HepG2 (cell line): ENCODE data around the gene GNG4. TPM values are rescaled to one million over a fixed set of nuclear protein-coding genes. Genes with fewer than 3 reads are reported as not detected.
A peak's percentile ranks its signal among the peaks of the same experiment; 100 is the strongest.

Source experiments
- ARNTL ChIP-seq: sonication (generic); formaldehyde crosslinking; IDR thresholded peaks from 2 replicates; pipeline ENCODE4 v1.4.0; 2020; ENCODE audit warnings: mild to moderate bottlenecking, missing genetic modification reagents
- ATM ChIP-seq: fragments of 450-650 bp; IDR thresholded peaks from 2 replicates; pipeline ENCODE4 v1.7.1; 2017; ENCODE audit warnings: mild to moderate bottlenecking, borderline replicate concordance
- CHCHD3 ChIP-seq: sonication (generic); formaldehyde crosslinking; IDR thresholded peaks from 2 replicates; pipeline ENCODE4 v1.8.0; 2022; ENCODE audit warnings: mild to moderate bottlenecking, missing genetic modification reagents, moderate library complexity
- DR1 ChIP-seq: sonication (generic); formaldehyde crosslinking; IDR thresholded peaks from 2 replicates; pipeline ENCODE4 v1.8.0; 2021; ENCODE audit warnings: mild to moderate bottlenecking, missing genetic modification reagents, inconsistent platforms
- FLYWCH1 ChIP-seq: sonication (generic); formaldehyde crosslinking; IDR thresholded peaks from 2 replicates; pipeline ENCODE4 v1.8.1; 2023; ENCODE audit warnings: mild to moderate bottlenecking, missing genetic modification reagents
- GPBP1L1 ChIP-seq: sonication (generic); formaldehyde crosslinking; IDR thresholded peaks from 2 replicates; pipeline ENCODE4 v1.5.0; 2020; ENCODE audit warnings: mild to moderate bottlenecking, missing genetic modification reagents
- HBP1 ChIP-seq: IDR thresholded peaks from 2 replicates; pipeline ENCODE4 v1.6.1; 2016; ENCODE audit warnings: low read depth, control low read depth
- HNRNPK ChIP-seq: fragments of 200-400 bp; formaldehyde crosslinking; IDR thresholded peaks from 2 replicates; pipeline ENCODE4 v1.6.1; 2018; ENCODE audit warnings: low read length, low read depth, moderate library complexity, mild to moderate bottlenecking; ENCODE audit not compliant: poor library complexity, severe bottlenecking
- HNRNPLL ChIP-seq: fragments of 200-400 bp; formaldehyde crosslinking; IDR thresholded peaks from 2 replicates; pipeline ENCODE4 v1.6.1; 2017; ENCODE audit warnings: mild to moderate bottlenecking, low read depth, low read length; ENCODE audit not compliant: poor library complexity, severe bottlenecking
- HOXA9 ChIP-seq: sonication (generic); formaldehyde crosslinking; IDR thresholded peaks from 2 replicates; pipeline ENCODE4 v1.8.1; 2022; ENCODE audit warnings: missing genetic modification reagents, mild to moderate bottlenecking, moderate library complexity, borderline replicate concordance
- KLF16 ChIP-seq, 2 experiments: sonication (generic) in 1 of 2; formaldehyde crosslinking in 1 of 2; IDR thresholded peaks; 2 replicates each; pipeline versions ENCODE4 v1.6.1 to v1.8.0; 2016 to 2023; ENCODE audit warnings: missing genetic modification reagents in 2 of 2, missing compliant biosample characterization in 1 of 2
- NR0B2 ChIP-seq: sonication (generic); formaldehyde crosslinking; IDR thresholded peaks from 2 replicates; pipeline ENCODE4 v1.4.0; 2020; ENCODE audit warnings: mild to moderate bottlenecking, missing genetic modification reagents
- PHF5A ChIP-seq: IDR thresholded peaks from one replicate; pipeline ENCODE4 v1.6.1; 2018; ENCODE audit warnings: low read depth, missing genetic modification reagents; ENCODE audit not compliant: unreplicated experiment
- SALL1 ChIP-seq: sonication (generic); formaldehyde crosslinking; IDR thresholded peaks from 2 replicates; pipeline ENCODE4 v1.8.0; 2022; ENCODE audit warnings: mild to moderate bottlenecking, missing genetic modification reagents
- ZFP90 ChIP-seq: sonication (generic); formaldehyde crosslinking; IDR thresholded peaks from 2 replicates; pipeline ENCODE4 v1.8.0; 2022; ENCODE audit warnings: missing genetic modification reagents, mild to moderate bottlenecking, inconsistent platforms, borderline replicate concordance
- ZFX ChIP-seq: sonication (generic); formaldehyde crosslinking; IDR thresholded peaks from 2 replicates; pipeline ENCODE4 v1.4.0; 2020; ENCODE audit warnings: mild to moderate bottlenecking, low read depth, missing genetic modification reagents, moderate library complexity
- ZNF335 ChIP-seq: sonication (generic); formaldehyde crosslinking; IDR thresholded peaks from 2 replicates; pipeline ENCODE4 v1.4.0; 2020; ENCODE audit warnings: missing genetic modification reagents
- ZNF878 ChIP-seq: sonication (generic); formaldehyde crosslinking; IDR thresholded peaks from 2 replicates; pipeline ENCODE4 v1.8.1; 2023; ENCODE audit warnings: mild to moderate bottlenecking, missing genetic modification reagents, moderate library complexity
- ZSCAN9 ChIP-seq: IDR thresholded peaks from 2 replicates; pipeline ENCODE4 v1.6.1; 2016; ENCODE audit warnings: borderline replicate concordance
- polyA plus RNA-seq, 8 experiments: library from polyadenylated mRNA; depleted of rRNA in 3 of 8; stranded (reverse) in 7 of 8; unstranded in 1 of 8; fragments of >200 nt; fragmentation: Illumina TruSeq in 4 of 8; extraction: Trizol in 4 of 8; gene quantifications; 2 replicates each; pipeline versions ENCODE4 v1.2.1 to v1.2.3, GENCODE V29; 2011 to 2016; ENCODE audit warnings: low read depth in 4 of 8, missing spikeins in 1 of 8, mixed read lengths in 1 of 8; ENCODE audit not compliant: insufficient read depth in 1 of 8
- total RNA-seq, 5 experiments: library from RNA; depleted of rRNA; stranded (reverse); fragments of >200 nt; fragmentation: Illumina TruSeq; extraction: Trizol; gene quantifications; 2 replicates each; pipeline ENCODE4 v1.2.3, GENCODE V29; 2016; ENCODE audit warnings: low read depth in 1 of 5
- TF ChIP-seq, protein P1 (sequence below): sonication (generic); formaldehyde crosslinking; conservative IDR thresholded peaks from 2 replicates; pipeline ENCODE4 v1.4.0; 2020; ENCODE audit warnings: missing genetic modification reagents

The GNG4 gene
- total and polyA plus RNA-seq, 2 of the 13 experiments (the other 11 are each of a cell fraction or from before 2014, with no cell fraction given), result 27.1 to 69.5 TPM

DNA sequence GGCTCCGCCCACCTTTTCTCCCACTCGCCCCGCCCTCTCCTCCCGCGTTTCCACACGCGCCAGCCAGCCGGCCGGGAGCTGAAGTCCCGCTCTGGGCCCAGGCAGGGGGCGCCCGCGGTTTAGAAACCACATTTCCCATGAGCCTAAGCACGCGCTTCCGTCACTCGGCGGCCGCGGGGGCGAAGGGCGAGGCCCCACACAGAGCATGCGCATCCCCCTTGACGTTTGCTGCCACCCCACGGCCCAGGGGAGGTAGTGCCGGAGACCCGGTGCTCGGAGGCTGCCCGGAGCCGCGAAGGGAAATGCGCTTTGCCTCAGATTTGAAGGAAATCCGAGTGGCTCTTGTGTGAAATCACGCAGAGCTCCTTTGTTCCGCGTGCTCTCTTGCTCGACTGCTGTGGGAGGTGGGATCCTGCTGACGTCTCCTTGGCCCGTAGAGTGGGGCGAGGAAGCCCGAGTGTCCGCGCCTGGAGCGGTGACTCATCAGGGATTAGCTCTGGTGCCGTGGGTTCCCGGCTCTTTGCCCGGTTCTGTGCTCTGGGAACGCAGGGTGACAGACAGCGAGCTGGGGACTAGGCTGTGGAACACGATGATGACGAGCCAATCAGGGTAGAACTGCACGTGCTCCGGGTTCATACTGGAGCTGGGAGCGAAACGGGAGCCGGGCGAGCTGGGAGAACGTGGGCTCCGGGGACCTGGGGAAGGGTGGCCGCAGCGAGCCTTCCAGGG lies 144.9 kb downstream of the GNG4 start (continued):
- no peak for TF ChIP-seq GPBP1L1 (CRISPR knock-in tag)
- 0 out of 2 replicates have a peak, but pooled peaks have one; percentile 45 for TF ChIP-seq DR1
- TF ChIP-seq, protein P1, sequence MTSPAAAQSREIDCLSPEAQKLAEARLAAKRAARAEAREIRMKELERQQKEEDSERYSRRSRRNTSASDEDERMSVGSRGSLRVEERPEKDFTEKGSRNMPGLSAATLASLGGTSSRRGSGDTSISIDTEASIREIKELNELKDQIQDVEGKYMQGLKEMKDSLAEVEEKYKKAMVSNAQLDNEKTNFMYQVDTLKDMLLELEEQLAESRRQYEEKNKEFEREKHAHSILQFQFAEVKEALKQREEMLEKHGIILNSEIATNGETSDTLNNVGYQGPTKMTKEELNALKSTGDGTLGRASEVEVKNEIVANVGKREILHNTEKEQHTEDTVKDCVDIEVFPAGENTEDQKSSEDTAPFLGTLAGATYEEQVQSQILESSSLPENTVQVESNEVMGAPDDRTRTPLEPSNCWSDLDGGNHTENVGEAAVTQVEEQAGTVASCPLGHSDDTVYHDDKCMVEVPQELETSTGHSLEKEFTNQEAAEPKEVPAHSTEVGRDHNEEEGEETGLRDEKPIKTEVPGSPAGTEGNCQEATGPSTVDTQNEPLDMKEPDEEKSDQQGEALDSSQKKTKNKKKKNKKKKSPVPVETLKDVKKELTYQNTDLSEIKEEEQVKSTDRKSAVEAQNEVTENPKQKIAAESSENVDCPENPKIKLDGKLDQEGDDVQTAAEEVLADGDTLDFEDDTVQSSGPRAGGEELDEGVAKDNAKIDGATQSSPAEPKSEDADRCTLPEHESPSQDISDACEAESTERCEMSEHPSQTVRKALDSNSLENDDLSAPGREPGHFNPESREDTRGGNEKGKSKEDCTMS, result no peak
- peak; percentile 37; the same call in 1 of the 2 replicates for TF ChIP-seq ZNF878 (CRISPR knock-in tag)
- peak; percentile 48; the same call in 1 of the 2 replicates for TF ChIP-seq ZFX (CRISPR knock-in tag)
- no peak for TF ChIP-seq ATM
- TF ChIP-seq FLYWCH1 (CRISPR knock-in tag), result no peak
- TF ChIP-seq NR0B2, result peak; percentile 35; the same call in 1 of the 2 replicates
- peak in 1 of 2 experiments; percentile 29; a peak in 1 of 4 replicates for TF ChIP-seq KLF16 (CRISPR knock-in tag; IDR thresholded peaks at IDR 0.05)
- TF ChIP-seq ZNF335 (CRISPR knock-in tag), result peak; percentile 85
- no peak for TF ChIP-seq CHCHD3 (CRISPR knock-in tag)
- TF ChIP-seq HNRNPK, result peak; percentile 96
- TF ChIP-seq HBP1 (CRISPR knock-in tag), result peak; percentile 55; the same call in 1 of the 2 replicates
- TF ChIP-seq SALL1, result peak; percentile 81
- TF ChIP-seq ZSCAN9 (CRISPR knock-in tag), result 0 out of 2 replicates have a peak, but pooled peaks have one; percentile 36
- TF ChIP-seq HOXA9 (CRISPR knock-in tag), result no peak
- no peak; the same call in 1 of the 2 replicates for TF ChIP-seq ZFP90
- no peak for TF ChIP-seq PHF5A
- no peak for TF ChIP-seq ARNTL (CRISPR knock-in tag)
- peak; percentile 82 for TF ChIP-seq HNRNPLL
